Measurements from ENCODE around the gene C11orf21. TPM values are rescaled to one million over a fixed set of nuclear protein-coding genes. Genes with fewer than 3 reads are reported as not detected.

The C11orf21 gene
- total RNA-seq, 1 donor from 2014 or later = 0.51 TPM

- H3K27me3 Mint-ChIP-seq = peaks cover 40% of the 10 kb centered on the region
- H3K9me3 Mint-ChIP-seq = no peaks in the 10 kb centered on the region
- no peak for TF ChIP-seq CTCF (conservative IDR thresholded peaks at IDR 0.05)
- no peak for DNase-seq (ENCODE audit: extremely low spot score, unreplicated experiment)
- H3K36me3 Mint-ChIP-seq = no peaks in the 10 kb centered on the region
- peak overlapping the region; percentile 60 for H3K4me3 Mint-ChIP-seq
- H3K4me1 Mint-ChIP-seq (ENCODE audit: unreplicated experiment) = peaks cover 4% of the 10 kb centered on the region
- peak overlapping the region; percentile 82 for H3K27ac Mint-ChIP-seq
Measured at GRCh38 chr11:2266586-2267305, 35.0 kb downstream of the C11orf21 start.

- H3K4me3 Mint-ChIP-seq = peak overlapping the region; percentile 64
- peaks cover 37% of the 10 kb centered on the region for H3K27me3 Mint-ChIP-seq
- H3K4me1 Mint-ChIP-seq (ENCODE audit: unreplicated experiment) = peaks cover 4% of the 10 kb centered on the region
- TF ChIP-seq CTCF (conservative IDR thresholded peaks at IDR 0.05) = no peak
- no peaks in the 10 kb centered on the region for H3K36me3 Mint-ChIP-seq
- H3K27ac Mint-ChIP-seq = peak overlapping the region; percentile 82
- no peaks in the 10 kb centered on the region for H3K9me3 Mint-ChIP-seq
- DNase-seq (ENCODE audit: extremely low spot score, unreplicated experiment) = peak; percentile 45
Measured at GRCh38 chr11:2265854-2266585, 35.7 kb downstream of the C11orf21 start.

DNA sequence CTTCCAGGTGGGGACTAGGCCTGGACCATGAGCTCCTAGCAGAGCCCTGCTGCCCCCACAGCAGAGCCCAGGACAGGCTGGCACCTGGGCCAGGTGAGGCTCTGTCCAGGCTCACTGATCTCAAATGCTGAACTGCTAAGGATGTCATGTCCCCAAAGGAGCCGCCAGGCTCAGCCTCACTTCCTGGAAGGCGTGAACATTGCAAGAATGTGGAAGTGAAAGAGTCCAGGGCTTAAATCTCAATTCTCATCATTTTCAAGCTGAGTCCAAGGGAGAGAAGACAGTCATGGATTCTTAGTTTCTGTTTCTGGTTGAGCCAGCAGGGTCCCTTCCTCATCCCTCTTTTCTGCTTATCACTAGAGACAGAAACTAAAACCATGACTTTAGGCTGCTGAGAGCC, 36.3 kb downstream of the C11orf21 start:
- Mint-ChIP-seq H3K4me1 (ENCODE audit: unreplicated experiment) (peaks cover 4% of the 10 kb centered on the region), H3K4me3 (peak overlapping the region; percentile 64), H3K27me3 (peaks cover 33% of the 10 kb centered on the region), H3K27ac (peak overlapping the region; percentile 82), H3K9me3 (no peaks in the 10 kb centered on the region), H3K36me3 (no peaks in the 10 kb centered on the region)
- no peak for TF ChIP-seq CTCF (conservative IDR thresholded peaks at IDR 0.05)
- no peak for DNase-seq (ENCODE audit: extremely low spot score, unreplicated experiment)

- TF ChIP-seq CTCF (conservative IDR thresholded peaks at IDR 0.05) = no peak
- H3K27me3 Mint-ChIP-seq = peaks cover 33% of the 10 kb centered on the region
- no peaks in the 10 kb centered on the region for H3K9me3 Mint-ChIP-seq
- peaks cover 4% of the 10 kb centered on the region for H3K4me1 Mint-ChIP-seq (ENCODE audit: unreplicated experiment)
- H3K4me3 Mint-ChIP-seq = no peak overlapping the region
- H3K27ac Mint-ChIP-seq = peak overlapping the region; percentile 82
- no peak for DNase-seq (ENCODE audit: extremely low spot score, unreplicated experiment)
- no peaks in the 10 kb centered on the region for H3K36me3 Mint-ChIP-seq
Measured at GRCh38 chr11:2264366-2265053, 37.2 kb downstream of the C11orf21 start.

GRCh38 chr11:2263724-2264360, 37.9 kb downstream of the C11orf21 start:
- no peak for TF ChIP-seq CTCF (conservative IDR thresholded peaks at IDR 0.05)
- peaks cover 4% of the 10 kb centered on the region for H3K4me1 Mint-ChIP-seq (ENCODE audit: unreplicated experiment)
- H3K4me3 Mint-ChIP-seq = no peak overlapping the region
- H3K9me3 Mint-ChIP-seq = no peaks in the 10 kb centered on the region
- DNase-seq (ENCODE audit: extremely low spot score, unreplicated experiment) = no peak
- peak overlapping the region; percentile 68 for H3K27ac Mint-ChIP-seq
- no peaks in the 10 kb centered on the region for H3K36me3 Mint-ChIP-seq
- peaks cover 33% of the 10 kb centered on the region for H3K27me3 Mint-ChIP-seq
